PC-3 (cell line): ENCODE data around the gene KRTAP4-3.

Source experiments
- EZH2 ChIP-seq: fragments of 300-600 bp; sonication (generic); IDR thresholded peaks from one replicate; pipeline ENCODE4 v1.6.1; 2017; ENCODE audit warnings: antibody characterized with exemption, mild to moderate bottlenecking, low read length; ENCODE audit not compliant: unreplicated experiment
- EZH2phosphoT487 ChIP-seq: fragments of 300-600 bp; sonication (generic); IDR thresholded peaks from 2 replicates; pipeline ENCODE4 v1.6.1; 2018; ENCODE audit warnings: mild to moderate bottlenecking, antibody characterized with exemption, low read length, borderline replicate concordance
- TF ChIP-seq, protein P1 (sequence below): fragments of 300-600 bp; sonication (generic); conservative IDR thresholded peaks from 2 replicates; pipeline ENCODE4 v1.5.1; 2017; ENCODE audit warnings: antibody characterized with exemption, low read depth, mild to moderate bottlenecking, low read length

DNA sequence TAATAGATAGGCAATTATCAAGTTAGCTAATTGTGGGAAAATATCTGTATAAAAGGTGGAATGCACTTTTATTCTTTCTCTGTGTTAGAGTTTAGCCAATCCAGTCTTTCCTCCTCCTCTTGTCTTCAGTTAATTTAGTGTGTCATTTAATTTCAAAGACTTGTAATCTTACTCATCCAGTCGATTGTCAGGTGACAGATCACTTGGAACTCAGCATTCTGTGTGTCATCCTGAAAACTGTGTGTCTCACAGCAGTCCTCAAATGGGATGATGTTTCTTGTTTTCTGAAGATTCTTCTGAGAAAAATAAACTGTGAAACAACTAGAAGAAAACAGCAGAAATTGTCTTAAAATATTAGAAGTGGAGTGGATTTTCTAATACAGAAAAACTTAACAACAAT, 17.0 kb upstream of the KRTAP4-3 start:
- TF ChIP-seq, protein P1, sequence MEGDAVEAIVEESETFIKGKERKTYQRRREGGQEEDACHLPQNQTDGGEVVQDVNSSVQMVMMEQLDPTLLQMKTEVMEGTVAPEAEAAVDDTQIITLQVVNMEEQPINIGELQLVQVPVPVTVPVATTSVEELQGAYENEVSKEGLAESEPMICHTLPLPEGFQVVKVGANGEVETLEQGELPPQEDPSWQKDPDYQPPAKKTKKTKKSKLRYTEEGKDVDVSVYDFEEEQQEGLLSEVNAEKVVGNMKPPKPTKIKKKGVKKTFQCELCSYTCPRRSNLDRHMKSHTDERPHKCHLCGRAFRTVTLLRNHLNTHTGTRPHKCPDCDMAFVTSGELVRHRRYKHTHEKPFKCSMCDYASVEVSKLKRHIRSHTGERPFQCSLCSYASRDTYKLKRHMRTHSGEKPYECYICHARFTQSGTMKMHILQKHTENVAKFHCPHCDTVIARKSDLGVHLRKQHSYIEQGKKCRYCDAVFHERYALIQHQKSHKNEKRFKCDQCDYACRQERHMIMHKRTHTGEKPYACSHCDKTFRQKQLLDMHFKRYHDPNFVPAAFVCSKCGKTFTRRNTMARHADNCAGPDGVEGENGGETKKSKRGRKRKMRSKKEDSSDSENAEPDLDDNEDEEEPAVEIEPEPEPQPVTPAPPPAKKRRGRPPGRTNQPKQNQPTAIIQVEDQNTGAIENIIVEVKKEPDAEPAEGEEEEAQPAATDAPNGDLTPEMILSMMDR: no peak
- TF ChIP-seq EZH2: no peak
- no peak for TF ChIP-seq EZH2phosphoT487
